Measurements from ENCODE around the gene ABHD10.

DNA sequence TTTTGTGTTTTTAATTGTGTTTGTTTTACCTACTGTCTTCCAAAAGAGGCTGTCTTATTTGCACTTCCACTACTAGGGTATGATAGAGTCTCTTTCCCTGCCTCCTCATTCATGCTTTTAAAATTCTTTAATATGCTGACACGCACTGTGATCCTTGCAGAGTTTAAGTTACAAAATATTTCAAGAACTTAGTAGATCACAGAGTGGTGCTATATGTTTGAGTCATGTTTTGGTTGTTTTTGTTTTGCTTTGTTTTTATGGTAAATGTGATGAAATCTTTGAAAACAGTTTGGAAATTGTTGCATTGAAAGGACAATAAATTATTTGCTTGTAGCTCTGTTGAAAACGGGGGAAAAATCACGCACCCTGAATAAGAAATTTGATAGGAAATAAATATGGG, 5.9 kb upstream of the ABHD10 start:
- TF ChIP-seq POLR2AphosphoS5 (IDR thresholded peaks at IDR 0.05; ENCODE audit: low read depth, low read length) (no peak), TAF1 (IDR thresholded peaks at IDR 0.05; ENCODE audit: borderline replicate concordance, insufficient read depth, low read length) (no peak), SIN3A (IDR thresholded peaks at IDR 0.05; ENCODE audit: borderline replicate concordance, insufficient read depth, low read length) (no peak)
- TF ChIP-seq, protein P1, sequence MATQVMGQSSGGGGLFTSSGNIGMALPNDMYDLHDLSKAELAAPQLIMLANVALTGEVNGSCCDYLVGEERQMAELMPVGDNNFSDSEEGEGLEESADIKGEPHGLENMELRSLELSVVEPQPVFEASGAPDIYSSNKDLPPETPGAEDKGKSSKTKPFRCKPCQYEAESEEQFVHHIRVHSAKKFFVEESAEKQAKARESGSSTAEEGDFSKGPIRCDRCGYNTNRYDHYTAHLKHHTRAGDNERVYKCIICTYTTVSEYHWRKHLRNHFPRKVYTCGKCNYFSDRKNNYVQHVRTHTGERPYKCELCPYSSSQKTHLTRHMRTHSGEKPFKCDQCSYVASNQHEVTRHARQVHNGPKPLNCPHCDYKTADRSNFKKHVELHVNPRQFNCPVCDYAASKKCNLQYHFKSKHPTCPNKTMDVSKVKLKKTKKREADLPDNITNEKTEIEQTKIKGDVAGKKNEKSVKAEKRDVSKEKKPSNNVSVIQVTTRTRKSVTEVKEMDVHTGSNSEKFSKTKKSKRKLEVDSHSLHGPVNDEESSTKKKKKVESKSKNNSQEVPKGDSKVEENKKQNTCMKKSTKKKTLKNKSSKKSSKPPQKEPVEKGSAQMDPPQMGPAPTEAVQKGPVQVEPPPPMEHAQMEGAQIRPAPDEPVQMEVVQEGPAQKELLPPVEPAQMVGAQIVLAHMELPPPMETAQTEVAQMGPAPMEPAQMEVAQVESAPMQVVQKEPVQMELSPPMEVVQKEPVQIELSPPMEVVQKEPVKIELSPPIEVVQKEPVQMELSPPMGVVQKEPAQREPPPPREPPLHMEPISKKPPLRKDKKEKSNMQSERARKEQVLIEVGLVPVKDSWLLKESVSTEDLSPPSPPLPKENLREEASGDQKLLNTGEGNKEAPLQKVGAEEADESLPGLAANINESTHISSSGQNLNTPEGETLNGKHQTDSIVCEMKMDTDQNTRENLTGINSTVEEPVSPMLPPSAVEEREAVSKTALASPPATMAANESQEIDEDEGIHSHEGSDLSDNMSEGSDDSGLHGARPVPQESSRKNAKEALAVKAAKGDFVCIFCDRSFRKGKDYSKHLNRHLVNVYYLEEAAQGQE (IDR thresholded peaks at IDR 0.05; ENCODE audit: insufficient read depth in 1 of 2, low read depth in 2 of 2, low read length in 2 of 2) = no peak
